Occipital lobe (tissue), 2 donors: ENCODE data around the gene TMEM74B. TPM values are rescaled to one million over a fixed set of nuclear protein-coding genes. Genes with fewer than 3 reads are reported as not detected.

Experiments used
- DNase-seq: peaks from one replicate; lab custom pipeline; 2025; lab: John Stamatoyannopoulos, UW
- total RNA-seq: library from RNA; depleted of rRNA; stranded (reverse); fragments of >200 nt; gene quantifications from one replicate; pipeline ENCODE4 v1.2.3, GENCODE V29; 2014

The TMEM74B gene
- total RNA-seq, 1 donor from 2014 or later = 8.0 TPM

GRCh38 chr20:1205802-1206201 is 21.0 kb upstream of the TMEM74B start:
- no peak for DNase-seq

DNA sequence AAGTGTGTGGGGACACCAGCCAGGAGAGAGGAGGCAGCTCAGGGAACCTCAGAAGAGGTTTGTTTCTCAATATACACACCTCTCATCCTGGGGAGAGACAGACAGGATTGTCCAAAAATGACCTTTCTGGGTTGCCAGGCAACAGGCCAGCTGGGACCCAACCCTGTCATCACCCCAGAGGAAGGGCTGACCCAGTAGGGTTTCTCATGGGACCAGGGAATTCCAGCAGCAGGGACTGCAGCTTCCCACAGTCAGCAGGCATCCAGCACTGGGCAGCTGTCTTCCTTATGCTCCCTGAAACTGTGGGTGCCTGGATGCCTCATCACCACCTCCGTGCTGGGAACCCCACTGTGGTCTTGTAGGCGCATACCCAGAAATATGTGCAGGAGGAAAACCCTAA is 19.8 kb upstream of the TMEM74B start:
- DNase-seq = no peak

- DNase-seq = no peak
Measured at GRCh38 chr20:1204113-1204512, 19.3 kb upstream of the TMEM74B start.

GRCh38 chr20:1203630-1204029 is 18.8 kb upstream of the TMEM74B start:
- DNase-seq = no peak

DNA sequence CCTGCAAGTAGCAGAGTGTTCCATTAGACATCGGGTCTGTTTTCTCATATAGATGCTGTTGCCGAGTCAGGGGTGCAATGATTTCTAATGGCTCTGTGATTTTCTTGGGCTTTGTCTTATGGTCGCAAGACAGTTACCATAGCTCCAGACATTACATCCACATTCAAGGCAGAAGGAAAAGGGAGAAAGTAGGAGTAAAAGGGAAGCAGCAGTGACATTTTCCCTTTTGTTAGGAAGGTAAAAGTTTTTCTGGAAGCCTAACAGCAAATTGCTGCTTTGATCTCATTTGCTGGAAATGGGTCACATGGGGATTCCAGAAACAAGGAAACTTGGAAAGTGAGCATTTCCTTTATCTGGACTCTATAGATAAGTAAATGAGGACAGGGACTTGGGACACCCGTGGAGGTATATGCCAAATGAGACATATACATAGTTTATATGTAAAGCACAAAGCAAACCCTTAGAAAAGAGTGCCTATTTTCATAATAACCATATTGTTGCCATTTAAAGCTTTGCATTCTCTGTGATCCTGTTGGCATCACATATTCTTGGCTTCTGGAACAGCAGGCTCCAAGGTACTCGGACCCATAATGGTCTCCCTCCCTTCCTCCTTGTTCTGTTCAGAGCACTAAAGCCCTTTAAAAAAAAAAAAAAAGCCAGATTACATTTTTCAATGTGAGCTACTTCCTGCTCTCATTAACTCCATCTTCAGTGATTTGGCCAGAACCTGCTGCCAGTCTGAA is 18.2 kb upstream of the TMEM74B start, which contains the start of gene C20orf202:
Gene C20orf202, plus strand, starts transcription at position 693 of the 743 bp plus-strand sequence. CDS start 132 bp downstream, outside the sequence.
- no peak for DNase-seq

DNA sequence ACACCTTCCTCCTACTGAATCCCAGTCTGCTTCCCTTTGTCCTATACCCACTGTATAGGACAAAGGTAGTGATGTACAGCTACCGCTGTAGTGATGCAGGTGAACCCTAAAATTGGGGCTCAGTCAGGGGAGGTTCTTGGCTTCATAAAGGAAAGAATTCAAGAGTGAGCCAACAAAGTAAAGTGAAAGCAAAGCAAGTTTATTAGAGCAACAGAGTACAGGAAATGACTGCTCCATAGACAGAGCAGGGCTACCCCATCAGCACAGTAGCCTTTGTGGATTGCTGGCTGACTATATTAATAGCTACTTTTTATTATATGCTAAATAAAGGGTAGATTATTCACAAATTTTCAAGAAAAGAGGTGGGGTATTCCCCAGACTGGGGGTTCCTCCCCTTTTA is 15.2 kb upstream of the TMEM74B start:
- no peak for DNase-seq

DNA sequence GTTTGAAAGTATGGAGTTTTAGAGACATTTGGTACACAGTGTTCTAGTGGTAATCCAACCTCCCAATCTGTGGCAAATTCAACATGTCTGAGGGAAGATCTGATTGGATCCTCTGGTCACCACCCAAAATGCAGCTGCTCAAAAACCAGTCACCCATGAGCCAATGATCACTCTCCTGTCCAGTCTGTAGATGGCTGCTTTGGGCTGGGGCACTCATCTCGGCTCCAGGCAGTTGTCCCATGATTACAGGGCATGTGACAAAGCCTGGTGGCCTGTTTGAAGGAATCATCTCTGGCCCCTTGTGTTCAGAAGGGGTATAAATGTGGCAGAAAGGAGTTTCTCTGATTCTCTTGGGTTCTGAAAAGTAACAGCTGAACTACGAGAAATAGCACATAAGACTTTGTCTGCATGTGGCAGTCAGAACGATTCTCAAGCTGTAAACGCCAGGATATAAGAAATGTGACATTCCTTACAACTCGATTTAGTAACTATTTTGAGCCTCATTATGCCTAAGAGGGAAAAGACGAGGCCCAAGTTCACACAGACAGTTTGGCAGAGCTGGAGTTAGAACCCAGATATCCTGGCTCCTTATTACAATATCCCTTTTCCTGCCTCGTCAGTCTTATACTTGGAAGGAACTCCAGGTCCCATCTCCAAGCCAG is 14.6 kb upstream of the TMEM74B start:
- no peak for DNase-seq

GRCh38 chr20:1198751-1199150 is 14.0 kb upstream of the TMEM74B start:
- no peak for DNase-seq

GRCh38 chr20:1197801-1198200 is 13.0 kb upstream of the TMEM74B start:
- no peak for DNase-seq

- DNase-seq = no peak
Measured at GRCh38 chr20:1196634-1197033, 11.9 kb upstream of the TMEM74B start.

DNA sequence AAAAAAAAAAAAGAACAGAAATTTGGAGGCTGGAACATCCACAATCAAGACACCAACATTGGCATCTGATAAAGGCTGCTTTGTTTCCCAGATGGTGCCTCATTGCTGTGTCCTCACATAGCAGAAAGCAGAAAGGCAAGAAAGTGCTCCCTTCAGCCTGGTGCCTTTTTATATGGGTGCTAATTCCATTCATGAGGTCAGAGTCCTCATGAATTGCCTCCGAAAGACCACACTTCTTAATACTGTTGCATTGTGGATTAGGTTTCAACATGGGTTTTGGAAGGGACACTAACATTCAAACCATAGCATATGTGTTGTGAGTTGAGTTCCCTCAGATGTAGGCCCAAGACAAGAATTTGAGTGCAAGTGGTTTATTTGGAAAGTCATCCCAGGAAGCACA is 10.4 kb upstream of the TMEM74B start:
- DNase-seq = no peak

- DNase-seq = no peak
Measured at GRCh38 chr20:1191299-1191698, 6.5 kb upstream of the TMEM74B start.

GRCh38 chr20:1190847-1191246 is 6.1 kb upstream of the TMEM74B start:
- no peak for DNase-seq

DNA sequence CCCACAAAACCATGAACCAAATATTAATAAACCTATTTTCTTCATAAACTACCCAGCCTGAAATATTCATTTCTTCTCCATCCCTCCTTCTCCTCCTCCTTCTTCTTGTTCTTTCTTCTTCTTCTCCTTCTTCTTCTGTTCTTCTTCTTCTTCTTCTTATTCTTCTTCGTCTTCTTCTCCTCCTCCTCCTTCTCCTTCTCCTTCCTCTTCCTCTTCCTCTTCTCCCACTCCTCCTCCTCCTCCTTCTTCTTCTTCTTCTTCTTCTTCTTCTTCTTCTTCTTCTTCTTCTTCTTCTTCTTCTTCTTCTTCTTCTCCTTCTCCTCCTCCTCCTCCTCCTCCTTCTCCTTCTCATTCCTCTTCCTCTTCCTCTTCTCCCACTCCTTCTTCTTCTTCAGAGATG is 5.0 kb upstream of the TMEM74B start:
- no peak for DNase-seq

DNA sequence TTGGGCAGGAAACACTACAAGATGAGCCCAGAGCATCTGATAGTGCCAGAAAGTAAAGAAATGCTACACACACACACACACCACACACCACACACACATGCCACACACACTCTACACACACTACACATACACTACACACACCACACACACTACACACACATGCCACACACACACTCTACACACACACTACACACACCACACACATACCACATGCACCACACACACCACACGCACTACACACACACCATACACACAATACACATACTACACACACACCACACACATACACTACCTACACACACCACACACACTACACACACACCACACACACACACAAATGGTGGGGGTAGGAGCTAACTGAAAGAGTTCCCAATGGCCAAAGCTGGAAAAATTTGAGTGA is 3.6 kb upstream of the TMEM74B start:
- no peak for DNase-seq

DNA sequence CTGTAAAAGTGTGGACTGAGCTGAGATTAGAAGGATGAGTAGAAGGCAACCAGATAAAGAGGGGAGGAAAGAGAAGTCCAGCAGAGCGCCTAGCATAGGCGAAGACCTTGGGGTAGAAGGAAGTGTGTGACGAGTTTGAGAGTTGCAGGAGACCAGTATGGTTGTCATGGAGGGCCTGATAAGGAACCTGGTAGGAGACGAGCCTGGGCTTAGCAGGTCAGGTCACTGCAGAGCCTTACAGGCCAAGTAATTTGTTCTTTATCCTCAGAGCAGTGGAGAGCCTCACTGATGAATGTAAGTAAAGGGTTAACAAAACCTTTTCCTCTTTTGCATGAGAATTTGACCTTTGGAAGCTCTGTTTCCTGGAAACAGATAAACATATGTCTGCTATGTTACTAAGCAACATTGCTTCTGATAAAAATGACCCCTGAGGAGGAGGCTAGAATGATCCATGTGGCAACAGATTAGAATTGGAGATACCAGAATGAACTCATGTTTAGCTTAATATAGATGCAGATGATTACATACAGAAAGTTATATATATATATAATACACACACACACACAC is 2.9 kb upstream of the TMEM74B start:
- no peak for DNase-seq

- DNase-seq = no peak
Measured at GRCh38 chr20:1186367-1186991, 1.7 kb upstream of the TMEM74B start.

GRCh38 chr20:1185790-1186334 is 1.1 kb upstream of the TMEM74B start:
- DNase-seq = peak; percentile 10

DNA sequence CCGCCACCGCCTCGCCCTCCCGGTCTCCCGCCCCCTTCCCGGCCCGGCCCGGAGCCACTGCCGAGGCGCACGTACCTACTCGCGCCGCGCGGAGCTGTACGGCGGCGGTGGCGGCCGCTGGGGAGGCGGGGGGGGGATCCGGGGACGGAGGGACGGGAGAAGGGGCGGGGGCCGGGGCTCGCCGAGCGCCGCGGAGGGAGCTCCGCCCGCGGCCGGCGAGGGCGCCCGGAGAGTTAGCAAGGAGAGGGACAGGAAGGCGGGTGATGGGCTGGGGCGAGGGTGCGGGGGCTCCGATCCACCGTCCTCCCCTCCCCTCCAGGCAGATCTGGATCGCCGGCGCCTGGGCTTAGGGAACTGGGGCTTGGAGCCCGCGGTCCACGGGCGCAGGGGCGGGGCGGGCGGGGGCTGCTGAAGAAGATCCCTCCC is 548 bp upstream of the TMEM74B start:
- DNase-seq = no peak

DNA sequence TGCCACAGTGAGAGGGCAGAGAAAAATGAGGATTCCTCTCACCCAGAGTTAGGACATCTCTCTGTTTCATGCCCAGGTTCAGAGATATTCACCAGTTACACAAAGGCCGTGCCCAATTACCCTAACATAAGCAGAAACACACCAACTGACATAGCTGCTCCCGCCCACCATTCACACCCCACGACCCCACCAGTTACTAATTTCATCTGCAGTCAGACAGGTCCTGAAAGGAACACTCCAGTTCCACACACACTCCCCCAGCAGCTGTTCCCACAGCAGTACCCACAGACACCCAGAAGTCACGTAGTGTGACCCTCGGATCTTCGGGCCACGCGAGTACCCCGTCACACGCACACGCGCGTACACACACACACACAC is 532 bp downstream of the TMEM74B start:
- no peak for DNase-seq

- DNase-seq = no peak
Measured at GRCh38 chr20:1183153-1183552, 1.6 kb downstream of the TMEM74B start.

- DNase-seq = no peak
Measured at GRCh38 chr20:1182106-1182505, 2.7 kb downstream of the TMEM74B start.
